GM23338 (cell line): ENCODE measurements around the gene CDC14A.
A peak's percentile ranks its signal among the peaks of the same experiment; 100 is the strongest.

Source experiments
- CREB1 ChIP-seq: fragments of 250-450 bp; sonication (Bioruptor Pico); IDR thresholded peaks from 2 replicates; pipeline ENCODE4 v1.5.0; 2020; ENCODE audit warnings: low read depth, mild to moderate bottlenecking, moderate library complexity
- CTCF ChIP-seq, 2 experiments: fragments of 200-600 bp in 1 of 2; sonication (generic) in 1 of 2; conservative IDR thresholded peaks; 2 replicates each; pipeline versions ENCODE4 v1.5.1 to v1.6.1; 2016 to 2017; ENCODE audit warnings: antibody characterized with exemption in 2 of 2, low read depth in 2 of 2, mild to moderate bottlenecking in 2 of 2, moderate library complexity in 1 of 2
- EZH2 ChIP-seq: fragments of 200-600 bp; sonication (generic); IDR thresholded peaks from one replicate; pipeline ENCODE4 v1.8.0; 2017; ENCODE audit warnings: antibody characterized with exemption, mild to moderate bottlenecking, low read depth; ENCODE audit not compliant: unreplicated experiment
- EZH2phosphoT487 ChIP-seq: fragments of 200-600 bp; sonication (generic); IDR thresholded peaks from one replicate; pipeline ENCODE4 v1.8.1; 2018; ENCODE audit warnings: antibody characterized with exemption; ENCODE audit not compliant: unreplicated experiment
- JUNB ChIP-seq: IDR thresholded peaks from one replicate; pipeline ENCODE4 v1.6.1; 2016; ENCODE audit warnings: antibody characterized with exemption; ENCODE audit not compliant: unreplicated experiment
- POLR2AphosphoS5 ChIP-seq: IDR thresholded peaks from 2 replicates; pipeline ENCODE4 v1.6.1; 2016; ENCODE audit warnings: antibody characterized with exemption, low read depth
- REST ChIP-seq: IDR thresholded peaks from one replicate; pipeline ENCODE4 v1.6.1; 2018; ENCODE audit warnings: antibody characterized with exemption; ENCODE audit not compliant: unreplicated experiment

- TF ChIP-seq CTCF (conservative IDR thresholded peaks at IDR 0.05; ENCODE audit: low read depth in 2 of 2) (0 out of 4 replicates have a peak, but pooled peaks of 1 of the 2 experiments have one; percentile 2), POLR2AphosphoS5 (no peak), REST (no peak), EZH2 (no peak), EZH2phosphoT487 (no peak), CREB1 (no peak), JUNB (no peak)
Measured at GRCh38 chr1:100443811-100444571, 91.7 kb downstream of the CDC14A start.
